Natural killer cell (primary cell): ENCODE measurements around the gene SEMA6A. TPM values are rescaled to one million over a fixed set of nuclear protein-coding genes. Genes with fewer than 3 reads are reported as not detected.

Source experiments
- ATAC-seq, 3 donors: fragments of 150-1000 bp in 2 of 3; fragments of 200-7000 bp in 1 of 3; cut with Tn5 transposase; 1 replicate in 1 of 3; 2 replicates in 2 of 3; pipeline ENCODE4 v1.10.0; 2021; ENCODE audit warnings: mild to moderate bottlenecking in 2 of 3, moderate library complexity in 2 of 3
- DNase-seq, 2 donors: peaks; one replicate each; pipeline versions ENCODE4 v3.0.0 to v3.0.0-alpha.2; 2013 to 2021; ENCODE audit warnings: mixed read lengths in 1 of 2
- H3K27ac ChIP-seq: one replicate; pipeline ENCODE4 v1.5.1; 2013; ENCODE audit warnings: mild to moderate bottlenecking, low read length
- H3K27me3 ChIP-seq: one replicate; pipeline ENCODE4 v1.6.1; 2013; ENCODE audit warnings: low read length; ENCODE audit not compliant: control insufficient read depth, insufficient read depth
- H3K36me3 ChIP-seq: one replicate; pipeline ENCODE4 v1.6.1; 2013; ENCODE audit warnings: low read length; ENCODE audit not compliant: control insufficient read depth, insufficient read depth
- H3K4me1 ChIP-seq: one replicate; pipeline ENCODE4 v1.6.1; 2013; ENCODE audit warnings: low read length; ENCODE audit not compliant: control insufficient read depth, insufficient read depth
- H3K4me3 ChIP-seq: one replicate; pipeline ENCODE4 v1.5.1; 2013; ENCODE audit warnings: low read length
- H3K9me3 ChIP-seq: one replicate; pipeline ENCODE4 v1.6.1; 2013; ENCODE audit warnings: low read length; ENCODE audit not compliant: control insufficient read depth, insufficient read depth
- H3K27ac Mint-ChIP-seq, 2 donors: one replicate each; pipeline ENCODE4 v1.8.0; 2022; ENCODE audit warnings: mild to moderate bottlenecking in 2 of 2, mixed read lengths in 2 of 2, moderate library complexity in 1 of 2
- H3K27me3 Mint-ChIP-seq, 2 donors: one replicate each; pipeline ENCODE4 v1.8.0; 2022; ENCODE audit warnings: low read depth in 2 of 2, mixed read lengths in 2 of 2
- H3K36me3 Mint-ChIP-seq: one replicate; pipeline ENCODE4 v1.8.0; 2022; ENCODE audit warnings: mixed read lengths
- H3K4me1 Mint-ChIP-seq, 2 donors: one replicate each; pipeline ENCODE4 v1.8.0; 2022; ENCODE audit warnings: mixed read lengths in 2 of 2
- H3K4me3 Mint-ChIP-seq: one replicate; pipeline ENCODE4 v1.8.0; 2022; ENCODE audit warnings: mild to moderate bottlenecking, moderate library complexity, mixed read lengths
- H3K9me3 Mint-ChIP-seq, 2 donors: one replicate each; pipeline ENCODE4 v1.8.0; 2022; ENCODE audit warnings: mixed read lengths in 2 of 2
- WGBS: methylation state at CpG from one replicate; pipeline ENCODE4 v1.1.7; 2013; ENCODE audit warnings: missing lambda C conversion rate; ENCODE audit not compliant: insufficient coverage; 5-methylcytosine and 5-hydroxymethylcytosine counted together
- intact Hi-C: fragments of 100-400 bp; cut with micrococcal nuclease; formaldehyde crosslinking; loops from one replicate; pipeline ENCODE4 v1.14.2; 2022
- total RNA-seq, 4 donors: library from RNA; stranded (reverse); fragments of 120-200 nt in 1 of 4; gene quantifications; one replicate each; pipeline versions ENCODE4 v1.2.3 to v1.2.4, GENCODE V29; 2013 to 2022
- TF ChIP-seq, protein P1 (sequence below): fragments of 200-600 bp; IDR thresholded peaks from one replicate; pipeline ENCODE4 v1.8.0; 2022; ENCODE audit warnings: antibody characterized with exemption

Gene SEMA6A
- total RNA-seq, 3 donors from 2014 or later (not counting 1 experiment from before 2014, with no cell fraction given) = not detected

DNA sequence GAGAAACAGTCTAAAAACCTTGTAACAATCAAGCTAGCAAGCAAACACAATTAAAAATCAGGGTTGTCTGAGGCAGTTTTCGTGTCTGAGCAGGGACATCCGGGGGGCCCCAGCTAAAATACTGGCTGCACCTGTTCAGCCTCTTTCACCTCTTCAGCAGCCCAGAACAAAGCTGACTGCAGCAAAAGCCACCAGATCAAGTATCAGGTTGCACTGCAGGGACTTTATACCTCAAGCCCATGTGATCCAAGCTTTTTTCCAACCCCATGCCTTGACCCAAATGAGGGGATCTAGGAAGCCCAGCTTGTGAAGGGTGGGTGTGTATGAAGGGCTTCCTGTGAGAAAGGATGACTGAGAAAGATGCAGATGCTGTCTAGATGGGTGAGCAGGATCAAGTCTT lies 133.4 kb downstream of the SEMA6A start:
- Mint-ChIP-seq H3K9me3 (no peaks in the 10 kb centered on the region), H3K4me1 (no peaks in the 10 kb centered on the region), H3K27ac (no peak overlapping the region), H3K36me3 (no peaks in the 10 kb centered on the region), H3K4me3 (no peak overlapping the region), H3K27me3 (no peaks in the 10 kb centered on the region)
- Histone ChIP-seq H3K9me3 (no peaks in the 10 kb centered on the region), H3K4me3 (no peak overlapping the region), H3K27me3 (no peaks in the 10 kb centered on the region), H3K4me1 (no peaks in the 10 kb centered on the region), H3K27ac (no peak overlapping the region), H3K36me3 (peaks cover under 1% of the 10 kb centered on the region)
- TF ChIP-seq, protein P1, sequence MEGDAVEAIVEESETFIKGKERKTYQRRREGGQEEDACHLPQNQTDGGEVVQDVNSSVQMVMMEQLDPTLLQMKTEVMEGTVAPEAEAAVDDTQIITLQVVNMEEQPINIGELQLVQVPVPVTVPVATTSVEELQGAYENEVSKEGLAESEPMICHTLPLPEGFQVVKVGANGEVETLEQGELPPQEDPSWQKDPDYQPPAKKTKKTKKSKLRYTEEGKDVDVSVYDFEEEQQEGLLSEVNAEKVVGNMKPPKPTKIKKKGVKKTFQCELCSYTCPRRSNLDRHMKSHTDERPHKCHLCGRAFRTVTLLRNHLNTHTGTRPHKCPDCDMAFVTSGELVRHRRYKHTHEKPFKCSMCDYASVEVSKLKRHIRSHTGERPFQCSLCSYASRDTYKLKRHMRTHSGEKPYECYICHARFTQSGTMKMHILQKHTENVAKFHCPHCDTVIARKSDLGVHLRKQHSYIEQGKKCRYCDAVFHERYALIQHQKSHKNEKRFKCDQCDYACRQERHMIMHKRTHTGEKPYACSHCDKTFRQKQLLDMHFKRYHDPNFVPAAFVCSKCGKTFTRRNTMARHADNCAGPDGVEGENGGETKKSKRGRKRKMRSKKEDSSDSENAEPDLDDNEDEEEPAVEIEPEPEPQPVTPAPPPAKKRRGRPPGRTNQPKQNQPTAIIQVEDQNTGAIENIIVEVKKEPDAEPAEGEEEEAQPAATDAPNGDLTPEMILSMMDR = no peak
- intact Hi-C loops = no loop called here
- WGBS = 78% methylated on average over 2 of the region's 2 CpGs
- ATAC-seq (no peak), DNase-seq (no peak)

DNA sequence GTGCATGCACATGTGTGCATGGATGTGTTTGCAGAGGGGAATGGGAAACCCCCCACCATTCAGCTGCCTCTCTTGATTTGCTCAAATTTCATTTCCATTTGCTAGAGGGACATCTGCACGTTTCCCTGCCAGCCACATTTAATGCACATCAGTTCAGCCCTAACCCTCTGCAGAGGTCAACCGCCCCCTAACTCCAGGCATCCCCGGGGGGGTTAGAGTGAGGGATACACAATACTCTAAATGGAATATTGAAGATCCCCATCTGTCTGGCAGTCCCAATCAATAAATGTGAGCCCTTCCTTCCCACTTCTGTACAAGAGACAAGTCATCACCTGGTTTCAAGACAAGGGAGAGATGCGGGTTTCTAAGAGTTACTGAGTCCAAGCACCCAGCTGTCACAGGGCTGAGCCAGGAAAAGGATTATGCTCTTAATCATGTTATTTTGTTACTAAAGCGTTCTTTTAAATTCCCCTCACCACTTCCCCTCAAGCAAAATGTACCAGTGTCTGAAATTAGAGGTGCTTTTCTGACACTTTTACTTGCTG lies 134.1 kb downstream of the SEMA6A start:
- intact Hi-C loops = no loop called here
- H3K27ac Mint-ChIP-seq = no peak overlapping the region
- Histone ChIP-seq H3K27ac (no peak overlapping the region), H3K27me3 (no peaks in the 10 kb centered on the region), H3K4me3 (no peak overlapping the region), H3K9me3 (no peaks in the 10 kb centered on the region), H3K36me3 (no peaks in the 10 kb centered on the region), H3K4me1 (no peaks in the 10 kb centered on the region)
- TF ChIP-seq, protein P1 = no peak
- 78% methylated on average over 2 of the region's 5 CpGs for WGBS
- no peaks in the 10 kb centered on the region for H3K36me3 Mint-ChIP-seq
- H3K4me1 Mint-ChIP-seq = no peaks in the 10 kb centered on the region
- no peak overlapping the region for H3K4me3 Mint-ChIP-seq
- H3K9me3 Mint-ChIP-seq = no peaks in the 10 kb centered on the region
- H3K27me3 Mint-ChIP-seq = no peaks in the 10 kb centered on the region
- no peak for DNase-seq
- ATAC-seq = no peak

DNA sequence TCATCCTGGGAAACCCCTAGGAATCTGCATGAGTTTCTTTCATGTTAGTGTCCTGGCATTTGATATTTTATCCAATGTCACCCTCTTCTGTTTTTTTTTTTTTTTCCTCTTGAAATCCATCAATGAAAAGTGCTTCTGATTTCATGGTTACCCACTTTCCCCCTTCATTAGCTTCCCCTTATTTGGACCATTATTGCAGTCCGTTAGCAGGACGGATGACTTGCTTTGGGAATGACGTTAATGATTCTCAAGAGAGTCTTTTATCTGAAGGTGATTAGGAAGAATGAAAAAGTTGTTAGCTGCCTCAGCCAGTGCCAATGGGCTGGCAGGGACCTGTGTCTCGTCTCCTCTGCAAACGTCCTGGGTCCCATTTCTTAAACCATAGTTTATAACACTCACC lies 134.7 kb downstream of the SEMA6A start:
- no peak for ATAC-seq
- Histone ChIP-seq H3K36me3 (no peaks in the 10 kb centered on the region), H3K4me1 (no peaks in the 10 kb centered on the region), H3K27ac (no peak overlapping the region), H3K9me3 (no peaks in the 10 kb centered on the region), H3K4me3 (no peak overlapping the region), H3K27me3 (no peaks in the 10 kb centered on the region)
- no peak overlapping the region for H3K27ac Mint-ChIP-seq
- H3K4me1 Mint-ChIP-seq = no peaks in the 10 kb centered on the region
- TF ChIP-seq, protein P1 = no peak
- H3K36me3 Mint-ChIP-seq = no peaks in the 10 kb centered on the region
- no peaks in the 10 kb centered on the region for H3K9me3 Mint-ChIP-seq
- intact Hi-C loops = no loop called here
- WGBS = 100% methylated on average over 5 of the region's 5 CpGs
- H3K4me3 Mint-ChIP-seq = no peak overlapping the region
- no peak for DNase-seq
- no peaks in the 10 kb centered on the region for H3K27me3 Mint-ChIP-seq

GRCh38 chr5:116438979-116439554 lies 135.6 kb downstream of the SEMA6A start:
- Histone ChIP-seq H3K4me1 (no peaks in the 10 kb centered on the region), H3K36me3 (no peaks in the 10 kb centered on the region), H3K9me3 (no peaks in the 10 kb centered on the region), H3K4me3 (no peak overlapping the region), H3K27ac (no peak overlapping the region), H3K27me3 (no peaks in the 10 kb centered on the region)
- no peak overlapping the region for H3K4me3 Mint-ChIP-seq
- no peak for DNase-seq
- no peak for ATAC-seq
- no peaks in the 10 kb centered on the region for H3K9me3 Mint-ChIP-seq
- H3K4me1 Mint-ChIP-seq = no peaks in the 10 kb centered on the region
- TF ChIP-seq, protein P1 = no peak
- intact Hi-C loops = no loop called here
- no peak overlapping the region for H3K27ac Mint-ChIP-seq
- 71% methylated on average over 5 of the region's 6 CpGs for WGBS
- H3K36me3 Mint-ChIP-seq = no peaks in the 10 kb centered on the region
- no peaks in the 10 kb centered on the region for H3K27me3 Mint-ChIP-seq
